TTC549 (cell line): ENCODE measurements around the gene BCL3.

Source experiments
- FAIRE-seq: peaks from 2 replicates; lab custom pipeline; 2012; peaks lifted over from hg19 to GRCh38; lab: Jason Lieb, UNC

The BCL3 gene

DNA sequence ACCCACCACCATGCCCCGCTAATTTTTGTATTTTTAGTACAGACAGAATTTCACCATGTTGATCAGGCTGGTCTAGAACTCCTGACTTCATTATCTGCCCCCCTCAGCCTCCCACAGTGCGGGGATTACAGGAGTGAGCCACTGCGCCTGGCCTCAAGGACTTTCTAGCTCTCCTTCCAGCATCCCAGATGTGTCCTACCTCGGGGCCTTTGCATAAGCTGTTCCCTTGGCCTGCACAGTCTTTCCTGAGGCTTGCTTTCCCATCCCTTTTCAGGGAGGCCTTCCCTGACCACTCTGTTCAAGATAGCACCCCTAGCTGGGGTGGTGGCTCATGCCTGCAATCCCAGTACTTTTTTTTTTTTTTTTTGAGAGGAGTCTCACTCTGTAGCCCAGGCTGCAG, 46.1 kb downstream of the BCL3 start:
- no peak for FAIRE-seq

DNA sequence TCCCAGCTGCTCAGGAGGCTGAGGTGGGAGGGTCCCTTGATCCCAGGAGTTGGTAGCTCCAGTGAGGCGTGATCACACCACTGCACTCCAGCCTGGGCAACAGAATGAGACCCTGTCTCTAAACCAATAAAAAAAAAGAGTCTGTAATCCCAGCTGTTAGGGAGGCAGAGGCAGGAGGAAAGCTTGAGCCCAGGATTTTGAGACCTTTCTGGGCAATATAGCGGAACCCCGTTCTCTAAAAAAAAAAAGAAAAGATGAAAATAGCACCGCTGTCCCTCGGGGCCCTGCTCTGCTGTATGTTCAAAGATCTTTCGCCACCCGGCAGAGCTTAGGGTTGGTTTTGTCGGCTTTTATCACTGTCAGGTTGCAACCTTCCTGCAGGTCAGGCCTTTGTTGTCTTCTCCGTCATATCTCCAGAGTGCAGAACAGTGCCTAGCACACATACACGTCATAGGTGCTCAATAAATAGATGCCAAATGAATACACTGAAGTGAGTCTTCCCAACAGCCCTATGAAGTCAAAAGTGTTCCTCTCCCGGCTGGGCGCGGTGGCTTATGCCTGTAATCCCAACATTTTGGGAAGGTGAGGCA, 47.0 kb downstream of the BCL3 start:
- no peak for FAIRE-seq

DNA sequence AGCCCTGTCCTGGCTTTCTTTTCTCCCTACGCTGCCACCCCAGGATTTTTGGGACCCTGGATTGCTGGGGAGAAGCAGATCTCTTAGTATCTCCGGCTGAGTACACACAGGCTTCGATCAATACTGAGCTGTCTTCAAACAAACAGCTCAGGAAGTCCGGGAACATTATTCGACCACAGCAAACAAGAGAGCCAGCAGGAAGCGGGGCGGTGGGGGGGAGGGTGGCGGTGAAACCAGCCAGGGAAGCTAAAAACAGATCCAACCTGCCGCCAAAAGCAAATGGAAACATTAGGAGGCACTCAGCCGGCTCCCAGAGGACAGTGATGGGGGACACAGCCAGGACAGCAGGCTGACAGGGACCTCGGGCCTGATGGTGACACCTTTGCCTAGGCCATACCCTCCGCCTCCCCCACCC, 48.2 kb downstream of the BCL3 start:
- FAIRE-seq = no peak

DNA sequence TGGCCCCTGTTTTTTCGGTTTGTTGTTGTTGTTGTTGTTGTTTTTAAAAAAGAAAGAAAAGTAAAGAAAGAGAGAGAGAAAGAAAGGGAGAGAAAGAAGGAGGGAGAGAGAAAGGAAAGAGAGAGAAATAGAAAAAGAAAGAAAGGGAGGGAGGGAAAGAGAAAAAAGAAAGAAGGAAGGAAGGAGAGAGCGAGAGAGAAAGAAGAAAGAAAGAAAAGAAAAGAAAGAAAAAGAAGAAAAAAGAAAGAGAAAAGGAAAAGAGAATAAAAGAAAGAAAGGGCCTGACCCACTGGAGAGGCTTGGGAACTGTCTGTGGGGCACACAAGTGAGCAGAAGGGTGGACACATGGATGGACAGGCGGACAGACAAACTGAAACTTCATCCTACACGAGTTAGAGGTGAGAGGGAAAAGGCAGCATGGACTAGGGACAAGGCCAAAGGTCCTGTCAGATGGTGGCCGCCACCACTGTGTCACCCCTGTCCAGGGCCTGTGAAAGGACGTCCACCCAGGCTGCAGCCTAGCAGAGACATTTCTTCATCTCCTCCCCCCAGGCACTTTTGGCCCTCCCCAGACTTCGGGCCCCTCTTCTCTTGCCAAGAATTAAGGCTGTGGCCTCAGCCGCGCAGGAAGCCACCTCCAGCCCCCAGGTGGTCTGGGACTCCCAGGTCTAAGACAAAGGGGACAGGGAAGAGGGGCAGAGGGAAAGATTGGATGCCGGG, 51.3 kb downstream of the BCL3 start:
- no peak for FAIRE-seq

DNA sequence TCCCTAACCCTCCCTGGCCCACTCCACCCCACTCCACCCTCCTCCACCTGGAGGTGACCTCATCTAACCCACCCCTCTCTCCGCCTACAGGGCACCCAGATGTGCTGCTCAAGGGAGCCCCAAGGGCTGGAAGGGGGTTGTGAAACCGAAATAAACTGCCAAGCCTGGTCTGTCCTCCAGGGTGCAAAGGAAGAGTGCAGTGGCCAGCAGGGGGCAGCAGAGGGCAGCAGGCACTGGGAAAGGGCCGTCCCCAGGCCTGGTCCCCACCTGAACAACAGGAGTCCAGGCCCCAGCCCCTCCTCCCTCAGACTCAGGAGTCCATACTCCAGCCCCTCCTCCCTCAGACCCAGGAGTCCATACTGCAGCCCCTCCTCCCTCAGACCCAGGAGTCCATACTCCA, 52.0 kb downstream of the BCL3 start:
- FAIRE-seq = no peak

DNA sequence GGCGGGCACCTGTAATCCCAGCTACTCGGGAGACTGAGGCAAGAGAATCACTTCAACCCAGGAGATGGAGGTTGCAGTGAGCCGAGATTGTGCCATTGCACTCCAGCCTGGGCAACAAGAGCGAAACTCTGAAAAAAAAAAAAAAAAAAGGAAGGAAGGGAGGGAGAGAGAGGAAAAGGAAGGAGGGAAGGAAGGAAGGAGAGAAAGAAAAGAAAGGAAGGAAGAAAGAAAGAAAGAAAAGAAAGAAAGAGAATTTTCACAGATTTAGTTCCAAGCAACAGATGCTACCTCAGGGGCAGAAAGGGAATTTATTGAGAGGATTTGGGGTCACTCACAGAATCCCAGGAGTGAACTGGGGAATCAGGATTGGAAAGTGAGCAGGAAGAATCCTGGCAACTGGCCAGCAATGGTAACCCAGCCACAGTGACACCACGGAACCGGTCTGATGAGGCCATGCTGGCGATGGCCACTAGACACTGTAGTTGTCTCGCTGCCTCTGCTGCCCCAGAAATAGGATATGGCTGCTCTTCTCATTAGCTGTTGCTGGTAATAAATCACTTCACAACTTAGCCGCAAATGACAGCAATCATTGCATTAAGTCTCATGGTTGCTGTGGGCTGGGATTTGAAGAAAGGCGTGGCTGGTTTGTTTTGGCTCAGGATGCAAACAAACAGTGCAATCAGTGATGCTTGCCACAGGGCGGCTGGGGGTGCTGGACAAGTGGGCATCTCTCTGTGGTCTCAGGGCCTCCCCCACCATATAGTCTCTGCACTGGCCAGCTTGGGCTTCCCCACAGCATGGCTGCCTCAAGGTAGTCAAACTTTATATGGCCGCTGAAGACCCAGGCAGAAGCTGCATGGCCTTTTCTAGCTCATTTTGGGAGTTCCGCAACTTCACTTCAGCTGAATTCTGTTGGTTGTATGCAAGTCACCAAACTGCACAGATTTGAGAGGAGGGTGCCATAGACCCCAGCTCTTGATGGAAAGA, 55.2 kb downstream of the BCL3 start:
- no peak for FAIRE-seq

DNA sequence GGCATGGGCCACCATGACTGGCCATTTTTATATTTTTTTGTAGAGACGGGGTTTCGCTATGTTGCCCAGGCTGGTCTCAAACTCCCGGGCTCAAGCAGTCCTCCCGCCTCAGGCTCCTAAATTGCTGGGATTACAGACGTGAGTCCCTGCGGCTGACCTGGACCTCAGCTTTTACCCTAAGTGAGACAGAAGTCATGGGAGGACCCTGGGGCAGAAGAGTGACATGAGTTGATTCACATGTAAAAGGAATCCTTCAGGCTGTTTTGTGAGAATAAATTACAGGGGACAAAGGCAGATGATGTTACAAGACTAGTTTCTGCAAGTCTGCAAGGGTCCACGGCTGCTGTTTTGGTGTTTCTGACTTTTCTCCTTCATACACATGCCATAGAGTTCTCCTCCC, 57.8 kb downstream of the BCL3 start:
- FAIRE-seq = no peak

DNA sequence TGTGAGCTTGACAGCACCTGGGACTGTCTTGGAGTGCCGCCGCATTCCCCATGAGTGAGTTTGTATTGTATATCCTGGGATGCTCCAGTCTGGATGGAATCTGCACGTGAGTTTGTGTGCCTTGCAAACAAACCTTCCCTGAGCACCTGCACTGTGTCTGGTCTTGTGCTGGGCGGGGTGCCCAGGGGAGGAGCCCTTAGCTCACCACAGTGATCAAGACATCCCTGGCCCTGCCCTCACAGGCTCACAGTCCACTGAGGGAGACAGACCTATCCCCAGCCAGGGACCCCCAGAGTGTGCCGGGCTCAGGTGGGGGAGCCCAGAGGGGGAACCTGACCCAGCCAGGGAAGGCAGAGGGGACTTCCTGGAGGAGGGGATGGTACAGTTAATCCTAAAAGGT, 58.7 kb downstream of the BCL3 start:
- no peak for FAIRE-seq

DNA sequence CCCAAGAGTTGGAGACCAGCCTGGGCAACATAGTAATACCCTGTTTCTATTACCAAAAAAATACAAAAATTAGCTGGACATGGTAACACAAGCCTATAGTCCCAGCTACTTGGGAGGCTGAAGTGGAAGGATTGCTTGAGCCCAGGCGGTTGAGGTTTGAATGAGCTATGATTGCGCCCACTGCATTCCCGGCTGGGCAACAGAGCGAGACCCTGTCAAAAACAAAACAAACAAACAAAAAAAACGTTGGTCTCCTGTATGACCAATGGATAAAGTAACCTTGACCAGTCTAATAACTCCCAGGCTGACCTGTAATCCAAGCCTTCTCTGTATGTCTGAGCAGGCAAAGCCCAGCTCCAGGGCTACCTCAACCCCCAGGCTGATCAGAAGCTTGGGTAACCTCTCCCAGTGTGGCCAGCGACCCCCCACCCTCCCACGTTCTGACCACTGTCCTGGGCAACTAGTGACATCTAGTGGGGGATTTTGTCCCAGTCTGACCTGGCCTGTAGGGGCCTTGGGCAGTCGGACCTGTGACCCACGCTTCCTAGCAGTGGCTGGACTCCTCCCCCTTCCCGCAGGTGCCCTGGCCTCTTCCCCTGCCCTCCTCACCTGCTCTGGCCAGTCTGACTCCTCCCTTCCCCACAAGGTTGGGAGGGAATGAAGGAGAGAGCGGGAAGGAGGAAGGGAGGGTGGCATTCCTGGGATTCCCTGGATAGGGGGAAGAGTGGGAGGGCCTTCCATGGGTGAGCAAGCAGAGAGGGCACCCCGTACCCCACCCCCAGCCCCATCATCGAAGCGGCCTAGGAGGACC, 59.3 kb downstream of the BCL3 start:
- no peak for FAIRE-seq

DNA sequence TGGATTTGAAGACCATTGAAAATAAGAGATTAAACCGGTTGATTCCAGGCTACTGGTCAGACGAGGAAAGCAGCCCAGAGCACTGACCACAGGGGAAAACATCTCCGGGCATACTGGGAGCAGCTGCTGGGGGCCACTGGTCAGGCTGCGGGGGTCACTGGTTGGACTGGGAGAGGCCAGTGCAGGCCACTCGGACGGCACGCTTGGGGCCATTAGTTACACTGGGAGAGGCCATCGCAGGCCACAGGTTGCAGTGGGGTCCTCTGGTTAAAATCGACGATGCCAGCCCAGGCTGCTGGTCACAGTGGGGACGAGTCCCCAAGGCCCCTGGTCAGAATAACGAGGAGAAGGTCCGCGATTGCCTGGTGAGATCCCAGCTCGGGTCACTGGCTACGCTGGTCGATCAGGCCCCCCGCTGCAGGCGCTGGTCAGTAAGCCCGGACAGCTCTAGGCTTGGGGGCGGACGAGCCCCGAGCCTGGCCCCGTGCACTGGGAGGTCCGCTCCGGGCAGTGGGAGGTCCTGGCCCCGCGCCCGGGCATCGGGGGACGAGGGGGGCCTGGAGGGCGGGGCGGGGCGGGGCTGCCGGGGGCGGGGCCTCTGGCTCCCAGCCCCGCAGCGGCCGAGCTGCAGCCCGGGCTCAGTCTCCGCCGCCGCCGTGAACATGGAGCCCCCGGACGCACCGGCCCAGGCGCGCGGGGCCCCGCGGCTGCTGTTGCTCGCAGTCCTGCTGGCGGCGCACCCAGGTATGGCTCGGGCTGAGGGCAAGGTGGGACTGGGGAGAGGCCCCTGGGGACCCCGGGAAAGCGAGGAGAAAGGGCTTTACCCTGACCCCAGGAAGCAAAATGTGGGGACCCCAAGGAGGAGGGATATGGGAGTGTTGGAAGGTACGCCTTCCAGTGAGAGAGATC, 60.2 kb downstream of the BCL3 start, which contains the start of gene BCAM:
TSS of gene BCAM (plus strand) at position 641 of the 909 bp plus-strand sequence. CDS start at position 663, 22 bp downstream.
- FAIRE-seq = no peak
